ENCODE data around the gene RRAGC. TPM values are rescaled to one million over a fixed set of nuclear protein-coding genes. Genes with fewer than 3 reads are reported as not detected.

Gene RRAGC
- polyA plus RNA-seq, 1 experiment: 6.5 TPM

- TF ChIP-seq, protein P1, sequence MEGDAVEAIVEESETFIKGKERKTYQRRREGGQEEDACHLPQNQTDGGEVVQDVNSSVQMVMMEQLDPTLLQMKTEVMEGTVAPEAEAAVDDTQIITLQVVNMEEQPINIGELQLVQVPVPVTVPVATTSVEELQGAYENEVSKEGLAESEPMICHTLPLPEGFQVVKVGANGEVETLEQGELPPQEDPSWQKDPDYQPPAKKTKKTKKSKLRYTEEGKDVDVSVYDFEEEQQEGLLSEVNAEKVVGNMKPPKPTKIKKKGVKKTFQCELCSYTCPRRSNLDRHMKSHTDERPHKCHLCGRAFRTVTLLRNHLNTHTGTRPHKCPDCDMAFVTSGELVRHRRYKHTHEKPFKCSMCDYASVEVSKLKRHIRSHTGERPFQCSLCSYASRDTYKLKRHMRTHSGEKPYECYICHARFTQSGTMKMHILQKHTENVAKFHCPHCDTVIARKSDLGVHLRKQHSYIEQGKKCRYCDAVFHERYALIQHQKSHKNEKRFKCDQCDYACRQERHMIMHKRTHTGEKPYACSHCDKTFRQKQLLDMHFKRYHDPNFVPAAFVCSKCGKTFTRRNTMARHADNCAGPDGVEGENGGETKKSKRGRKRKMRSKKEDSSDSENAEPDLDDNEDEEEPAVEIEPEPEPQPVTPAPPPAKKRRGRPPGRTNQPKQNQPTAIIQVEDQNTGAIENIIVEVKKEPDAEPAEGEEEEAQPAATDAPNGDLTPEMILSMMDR (IDR thresholded peaks at IDR 0.05; ENCODE audit: insufficient read depth, low read depth, low read length): no peak
- Histone ChIP-seq H3K36me3 (ENCODE audit: control insufficient read depth, insufficient read depth, low read length) (no peaks in the 10 kb centered on the region), H3K4me3 (ENCODE audit: low read depth, low read length) (no peak overlapping the region), H3K27me3 (ENCODE audit: control insufficient read depth, insufficient read depth, low read length) (peaks cover 15% of the 10 kb centered on the region)
- DNase-seq (ENCODE audit: low read depth): no peak
- ChIA-PET CTCF (no interaction called here), POLR2A (no interaction called here)
Measured at GRCh38 chr1:38805036-38805435, 54.5 kb downstream of the RRAGC start.

DNA sequence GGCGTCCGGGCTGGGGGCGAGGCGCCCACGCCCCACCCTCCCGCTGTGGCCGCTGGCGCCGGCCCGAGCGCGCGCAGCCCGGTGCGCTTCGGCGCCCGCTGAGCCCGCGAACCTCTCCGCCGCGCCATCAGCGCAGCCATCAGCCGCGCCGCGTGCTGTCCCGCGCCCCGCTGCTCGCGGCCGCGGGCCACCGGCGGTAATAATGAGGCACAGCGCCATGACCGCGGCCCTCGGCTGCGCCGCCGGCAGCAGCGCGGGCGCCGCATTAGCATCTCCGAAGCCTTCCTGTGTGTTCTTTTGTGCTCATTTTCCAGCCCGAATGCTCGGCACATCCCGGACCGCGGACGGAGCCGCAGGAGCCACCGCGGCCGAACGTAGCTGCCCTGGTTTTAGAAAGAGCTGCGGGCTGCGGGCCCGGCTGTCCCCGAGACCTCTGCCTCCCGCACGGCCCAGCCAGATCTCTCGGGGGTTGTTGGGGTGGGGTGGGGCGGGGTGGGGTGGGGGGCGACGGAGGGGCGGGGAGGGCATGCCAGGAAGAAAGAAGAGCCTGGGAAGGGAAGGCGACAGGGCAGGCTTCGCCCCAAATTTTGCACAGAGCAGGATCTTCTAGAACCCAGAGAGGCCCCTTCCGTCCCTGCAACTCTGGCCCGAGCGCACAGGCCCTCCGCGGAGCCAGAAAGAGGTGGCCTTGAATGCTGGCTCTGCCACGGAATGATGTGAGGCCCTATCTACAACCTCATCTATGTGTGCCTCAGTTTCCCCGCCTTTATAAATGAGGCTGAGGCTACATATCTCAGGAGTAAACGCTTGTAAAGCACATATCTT is 55.3 kb downstream of the RRAGC start:
- POLR2A ChIA-PET: no interaction called here
- Histone ChIP-seq H3K27me3 (ENCODE audit: control insufficient read depth, insufficient read depth, low read length) (peaks cover 14% of the 10 kb centered on the region), H3K36me3 (ENCODE audit: control insufficient read depth, insufficient read depth, low read length) (no peaks in the 10 kb centered on the region), H3K4me3 (ENCODE audit: low read depth, low read length) (peak overlapping the region; percentile 14)
- CTCF ChIA-PET: no interaction called here
- TF ChIP-seq, protein P1 (IDR thresholded peaks at IDR 0.05; ENCODE audit: insufficient read depth, low read depth, low read length): no peak
- DNase-seq (ENCODE audit: low read depth): no peak

DNA sequence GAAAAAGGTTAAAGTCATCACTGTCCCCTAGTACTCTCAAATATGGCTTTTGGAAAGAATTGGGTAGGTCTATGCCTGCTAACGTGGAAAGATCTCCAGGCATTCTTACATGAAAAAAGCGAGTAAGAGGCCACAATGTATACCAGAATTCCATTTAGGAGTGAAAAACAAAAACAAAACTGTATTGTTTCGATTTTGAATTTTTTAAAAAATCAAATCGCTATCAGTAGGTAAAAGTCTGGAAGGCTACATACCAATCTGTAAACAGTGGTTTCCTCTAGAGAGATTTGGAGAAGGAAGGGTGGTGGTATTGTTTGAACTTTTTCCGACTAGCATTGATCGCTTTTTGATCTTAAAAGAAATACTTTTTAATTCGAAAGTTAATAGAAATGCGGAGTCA is 55.9 kb downstream of the RRAGC start:
- Histone ChIP-seq H3K27me3 (ENCODE audit: control insufficient read depth, insufficient read depth, low read length) (peaks cover 14% of the 10 kb centered on the region), H3K4me3 (ENCODE audit: low read depth, low read length) (peak overlapping the region; percentile 14), H3K36me3 (ENCODE audit: control insufficient read depth, insufficient read depth, low read length) (no peaks in the 10 kb centered on the region)
- ChIA-PET POLR2A (no interaction called here), CTCF (no interaction called here)
- no peak for DNase-seq (ENCODE audit: low read depth)
- TF ChIP-seq, protein P1 (IDR thresholded peaks at IDR 0.05; ENCODE audit: insufficient read depth, low read depth, low read length): no peak

DNA sequence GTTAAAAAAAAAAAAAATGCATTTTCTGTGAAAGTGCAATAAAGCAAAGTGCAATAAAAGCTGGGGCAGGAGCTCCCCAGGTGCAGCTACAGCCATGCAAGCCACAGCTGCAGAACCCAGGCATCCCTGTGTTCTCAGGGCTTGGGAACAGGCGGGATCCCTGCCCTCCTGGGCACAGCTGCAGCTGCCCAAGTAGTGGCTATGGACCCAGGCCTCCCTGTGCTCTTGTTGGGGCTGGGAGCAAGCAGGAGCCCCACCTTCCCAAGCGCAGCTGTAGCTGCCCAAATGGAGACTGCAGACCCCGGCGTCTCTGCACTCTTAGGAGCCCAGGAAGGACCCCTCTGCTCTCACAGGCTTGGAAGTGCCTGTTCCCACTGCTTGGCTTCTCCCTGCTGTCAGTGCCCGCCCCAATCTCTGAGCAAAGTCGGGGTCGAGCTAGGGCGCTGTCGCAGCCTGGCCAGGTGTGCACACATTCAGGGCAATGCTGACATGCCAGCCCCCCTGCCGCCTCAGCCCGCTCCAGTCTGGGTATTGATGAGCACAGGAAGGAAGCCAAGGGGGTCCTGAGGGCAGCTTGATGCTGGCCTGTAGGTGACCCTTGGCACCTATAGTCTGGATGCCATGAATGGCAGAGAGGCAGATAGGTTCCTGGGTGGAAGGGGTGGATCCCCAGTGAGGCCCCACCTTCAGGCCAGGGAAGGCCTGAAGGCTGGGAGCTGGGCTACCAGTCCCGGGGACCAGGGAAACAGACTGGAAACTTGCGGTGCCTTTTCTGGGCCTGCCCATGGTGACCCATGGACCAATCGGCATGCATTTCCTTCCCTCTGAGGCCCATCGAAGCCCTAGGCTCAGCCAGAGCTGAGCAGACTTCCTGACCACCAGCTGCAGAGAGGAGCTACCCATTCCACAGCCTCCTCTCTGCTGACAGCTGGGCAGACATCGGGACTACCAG is 58.6 kb downstream of the RRAGC start:
- ChIA-PET CTCF (interaction anchor here (0.6 to 2.3 kb wide), 3 partner anchors 11 to 17 kb away, joined by 3 to 8 read pairs (median 4); no protein-coding TSS in a partner anchor), POLR2A (no interaction called here)
- H3K36me3 ChIP-seq (ENCODE audit: control insufficient read depth, insufficient read depth, low read length): no peaks in the 10 kb centered on the region
- no peak for DNase-seq (ENCODE audit: low read depth)
- no peak overlapping the region for H3K4me3 ChIP-seq (ENCODE audit: low read depth, low read length)
- TF ChIP-seq, protein P1 (IDR thresholded peaks at IDR 0.05; ENCODE audit: insufficient read depth, low read depth, low read length): no peak
- peaks cover 11% of the 10 kb centered on the region for H3K27me3 ChIP-seq (ENCODE audit: control insufficient read depth, insufficient read depth, low read length)

DNA sequence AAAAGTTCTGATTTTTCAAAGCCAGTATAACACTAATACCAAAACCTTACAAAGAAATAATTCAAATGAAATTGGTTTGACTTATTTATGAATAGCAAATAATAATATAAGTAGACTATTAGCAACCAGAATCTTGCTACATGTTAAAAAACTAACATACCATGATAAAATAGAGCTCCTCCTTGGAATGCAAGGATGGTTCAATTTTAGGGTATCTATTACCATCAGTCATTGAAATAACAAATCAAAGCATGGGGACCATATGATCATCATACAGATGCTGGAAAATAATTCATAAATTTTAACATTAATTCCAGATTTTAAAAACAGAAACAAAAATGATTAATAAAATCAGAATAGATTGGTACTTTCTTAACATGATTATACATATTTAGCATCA is 66.3 kb downstream of the RRAGC start:
- no peaks in the 10 kb centered on the region for H3K36me3 ChIP-seq (ENCODE audit: control insufficient read depth, insufficient read depth, low read length)
- no peak for DNase-seq (ENCODE audit: low read depth)
- H3K4me3 ChIP-seq (ENCODE audit: low read depth, low read length): no peak overlapping the region
- CTCF ChIA-PET: no interaction called here
- TF ChIP-seq, protein P1 (IDR thresholded peaks at IDR 0.05; ENCODE audit: insufficient read depth, low read depth, low read length): no peak
- POLR2A ChIA-PET: no interaction called here
- H3K27me3 ChIP-seq (ENCODE audit: control insufficient read depth, insufficient read depth, low read length): no peaks in the 10 kb centered on the region; the same call in 1 of the 2 replicates

Data from BJ (cell line).